ENCODE data around the gene PROC.
A peak's percentile ranks its signal among the peaks of the same experiment; 100 is the strongest.
"Not testable (repeated sequence)": the region's sequence is repeated elsewhere in the genome, so short reads cannot be mapped to it uniquely, and the experiment has no call there.

Gene PROC

DNA sequence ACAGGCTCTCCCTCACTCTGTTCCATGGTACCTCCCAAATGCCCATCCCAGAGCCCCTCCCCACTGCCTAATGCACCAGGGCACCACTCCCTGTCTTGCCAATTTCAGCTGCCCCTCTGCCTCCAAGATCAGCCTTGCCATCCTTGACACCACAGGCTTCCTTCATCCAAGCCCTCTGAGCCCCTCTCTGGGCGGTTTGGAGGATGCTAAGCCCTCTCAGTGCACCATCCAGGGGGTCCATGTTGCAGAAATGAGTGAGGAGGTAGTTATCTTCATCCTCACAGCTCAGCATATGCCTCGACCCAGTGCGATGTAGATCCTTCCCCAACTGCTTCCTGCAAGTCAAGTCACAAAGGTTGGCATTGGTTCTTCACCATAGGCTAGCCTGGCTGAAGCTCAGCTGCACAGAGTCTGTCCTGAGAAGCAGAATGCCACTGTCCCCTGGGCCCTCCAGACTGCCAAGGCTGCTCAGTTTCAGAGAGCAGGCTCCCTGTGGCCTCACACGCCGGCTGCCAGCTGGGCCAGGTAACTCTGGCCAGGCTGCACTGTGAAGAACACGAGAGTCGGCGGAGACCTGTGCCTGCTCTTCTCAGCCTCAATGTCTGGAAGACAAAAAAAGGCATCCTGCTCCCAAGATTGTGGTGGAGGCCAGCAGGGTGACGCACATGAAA lies 20.5 kb upstream of the PROC start:
- DNase-seq, result no peak

GRCh38 chr2:127398239-127398590 lies 20.0 kb upstream of the PROC start:
- peak in 1 of 2 donors; percentile 51 for DNase-seq

- no peak for DNase-seq
Measured at GRCh38 chr2:127400533-127400896, 17.7 kb upstream of the PROC start.

GRCh38 chr2:127400897-127401756 lies 17.1 kb upstream of the PROC start:
- DNase-seq, result no peak

DNA sequence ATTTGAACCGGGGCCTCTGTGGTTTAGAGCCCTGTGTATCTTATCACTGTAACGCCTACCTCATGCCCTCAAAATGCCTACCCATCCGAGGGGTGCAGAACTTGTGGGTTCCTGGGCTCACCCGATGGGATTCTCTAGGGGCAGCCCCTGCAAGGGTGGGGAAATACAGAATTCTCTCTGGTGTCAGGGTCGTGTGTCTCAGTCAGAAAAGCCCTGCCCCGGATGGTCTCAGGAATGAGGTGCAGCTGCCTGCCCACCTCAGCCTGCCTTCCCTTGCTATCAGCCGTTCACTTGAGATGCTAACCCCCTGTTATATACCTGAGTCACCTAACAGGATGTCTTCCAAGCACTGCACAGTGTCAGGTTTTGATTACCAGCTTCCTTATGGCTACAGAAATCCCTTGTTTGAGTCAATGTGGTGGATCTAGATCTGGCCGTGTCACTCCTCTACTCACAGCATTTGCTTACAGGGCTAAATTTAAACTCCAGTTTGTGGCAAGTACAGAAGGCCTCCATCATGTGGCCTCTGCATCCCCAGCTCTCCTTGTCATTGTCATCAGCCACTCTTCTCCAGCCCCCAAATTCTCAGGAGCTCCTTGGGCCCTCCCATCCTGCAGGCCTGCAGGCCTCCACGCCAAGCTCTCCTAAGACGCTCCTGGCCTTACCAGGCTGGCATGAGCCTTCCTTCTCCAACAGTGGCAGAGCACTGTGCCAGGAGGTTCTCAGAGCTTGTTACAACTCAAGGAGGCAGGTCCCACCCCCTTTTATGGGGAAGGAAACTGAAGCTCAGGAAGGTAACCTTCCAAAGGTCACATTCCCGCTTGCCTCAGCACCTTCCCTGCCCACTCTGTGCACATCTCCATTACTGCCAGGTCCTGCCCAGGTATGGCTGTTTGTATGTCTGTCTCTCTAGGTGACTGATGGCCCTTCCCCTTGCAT lies 16.2 kb upstream of the PROC start:
- no peak for DNase-seq

GRCh38 chr2:127403460-127403859 lies 14.8 kb upstream of the PROC start:
- no peak for DNase-seq

DNA sequence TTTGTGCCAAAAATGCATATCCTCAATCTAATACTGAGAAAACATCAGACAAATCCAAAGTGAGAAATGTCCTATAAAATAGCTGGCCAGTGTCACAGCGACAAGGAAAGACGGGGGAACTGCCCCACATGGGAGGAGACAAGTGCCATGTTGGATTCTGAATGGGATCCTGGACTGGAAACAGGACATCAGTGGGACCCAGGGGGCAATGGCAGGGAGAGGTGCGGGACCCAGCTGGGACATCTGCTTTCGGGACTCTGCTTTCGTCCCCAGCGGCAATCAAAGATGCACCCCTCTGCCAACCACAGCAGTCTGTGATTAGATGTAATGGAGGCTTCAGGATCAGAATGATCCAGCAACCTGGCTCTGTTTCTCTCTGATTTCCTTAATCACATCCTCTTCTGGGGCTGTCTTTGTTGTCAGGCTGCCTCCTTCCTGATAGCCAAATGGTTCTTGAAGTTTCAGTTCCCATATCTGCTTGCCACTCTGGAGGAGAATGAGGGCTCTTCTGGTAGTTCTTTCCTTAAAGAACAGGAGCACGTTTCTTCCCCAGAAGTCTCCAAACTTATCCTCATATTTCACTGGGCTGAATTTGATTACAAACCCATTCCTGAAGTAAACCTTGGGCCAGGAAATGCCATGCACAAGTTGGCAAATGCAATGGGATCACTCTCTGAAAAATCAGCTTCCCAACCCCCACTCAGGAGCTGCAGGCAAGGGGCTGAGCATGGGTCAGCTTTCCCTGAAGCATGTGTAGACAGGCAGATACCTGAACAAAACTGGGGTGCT lies 13.6 kb upstream of the PROC start:
- no peak for DNase-seq

DNA sequence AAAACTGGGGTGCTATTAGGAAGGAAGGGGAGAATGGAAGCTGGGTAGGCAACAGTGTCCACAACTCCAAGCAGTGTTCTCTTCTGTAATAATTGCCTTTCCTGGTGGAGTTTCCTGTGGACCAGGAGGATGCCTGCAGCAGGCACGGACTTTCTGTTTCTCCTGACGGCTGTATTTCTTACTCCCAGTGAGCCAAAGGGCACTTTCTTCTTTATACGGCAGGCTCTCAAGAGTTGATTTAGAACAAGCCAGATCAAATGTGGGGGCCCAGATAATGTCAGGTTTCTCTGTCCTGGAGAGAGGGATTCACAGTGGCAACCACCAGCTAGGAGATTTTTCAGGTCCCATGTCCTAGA lies 13.0 kb upstream of the PROC start:
- no peak for DNase-seq

DNA sequence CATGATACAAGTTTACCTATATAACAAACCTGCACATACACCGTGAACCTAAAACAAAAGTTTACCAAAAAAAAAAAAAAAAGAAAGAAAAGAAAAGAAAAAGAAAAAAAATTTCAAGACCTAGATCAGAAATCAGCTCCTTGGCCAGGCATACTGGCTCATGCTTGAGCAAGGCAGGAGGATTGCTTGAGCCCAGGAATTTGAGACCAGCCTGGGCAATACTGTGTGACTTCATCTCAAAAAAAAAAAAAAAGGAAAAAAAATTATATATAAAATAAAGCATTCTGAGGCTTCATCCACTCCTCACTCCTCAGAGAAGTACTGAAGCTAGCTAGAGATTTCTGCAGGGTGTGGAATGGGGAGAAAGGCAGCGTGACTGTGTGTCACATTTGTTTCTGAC lies 11.8 kb upstream of the PROC start:
- no peak for DNase-seq

- no peak for DNase-seq
Measured at GRCh38 chr2:127407091-127407490, 11.1 kb upstream of the PROC start.

DNA sequence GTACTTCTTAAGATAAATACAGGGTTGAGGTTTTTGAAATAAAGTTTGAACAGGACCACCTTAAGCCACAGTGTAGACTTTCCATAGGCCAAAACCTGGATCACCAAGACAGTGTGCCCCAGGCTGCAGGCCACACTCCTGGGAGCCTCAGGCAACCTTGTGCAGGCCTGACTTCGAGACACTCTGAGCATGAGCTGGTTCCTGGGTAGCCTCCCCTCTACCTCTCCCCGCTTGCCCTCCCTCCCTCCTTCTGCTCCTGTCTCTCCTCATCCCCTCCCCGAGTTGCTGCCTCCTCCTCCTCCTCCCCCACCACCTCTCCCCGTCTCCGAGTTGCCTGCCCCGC lies 10.6 kb upstream of the PROC start:
- DNase-seq, result no peak

GRCh38 chr2:127408004-127408806 lies 10.0 kb upstream of the PROC start:
- peak; percentile 83 to 87 for DNase-seq

DNA sequence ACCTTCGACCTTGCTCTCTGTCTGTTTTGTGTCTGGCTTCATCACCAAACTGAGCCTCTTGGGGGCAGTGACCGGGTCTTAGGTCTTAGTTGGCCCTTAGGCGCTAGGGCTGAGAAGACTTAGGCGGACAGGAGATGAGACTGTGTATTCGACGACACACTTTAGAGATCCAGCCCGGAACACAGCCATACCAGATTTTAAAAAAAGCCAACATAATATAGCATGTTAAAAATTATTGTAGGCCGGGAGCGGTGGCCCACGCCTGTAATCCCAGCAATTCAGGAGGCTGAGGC lies 9.5 kb upstream of the PROC start:
- DNase-seq, result no peak

DNA sequence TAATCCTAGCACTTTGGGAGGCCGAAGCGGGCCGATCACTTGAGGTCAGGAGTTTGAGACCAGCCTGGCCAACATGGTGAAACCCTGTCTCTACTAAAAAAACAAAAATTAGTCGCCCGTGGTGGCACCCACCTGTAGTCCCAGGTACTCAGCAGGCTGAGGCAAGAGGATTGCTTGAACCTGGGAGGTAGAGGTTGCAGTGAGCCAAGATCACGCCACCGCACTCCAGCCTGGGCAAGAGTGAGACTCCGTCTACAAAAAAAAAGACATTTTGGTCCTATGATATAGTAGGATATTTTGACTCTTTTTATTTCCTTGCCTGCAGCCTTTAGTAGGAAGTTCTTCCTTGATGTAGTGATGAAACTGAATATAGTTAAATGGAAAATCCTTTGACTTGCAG lies 8.5 kb upstream of the PROC start:
- DNase-seq, result not testable (repeated sequence)

GRCh38 chr2:127410871-127411652 lies 7.2 kb upstream of the PROC start:
- DNase-seq, result no peak

DNA sequence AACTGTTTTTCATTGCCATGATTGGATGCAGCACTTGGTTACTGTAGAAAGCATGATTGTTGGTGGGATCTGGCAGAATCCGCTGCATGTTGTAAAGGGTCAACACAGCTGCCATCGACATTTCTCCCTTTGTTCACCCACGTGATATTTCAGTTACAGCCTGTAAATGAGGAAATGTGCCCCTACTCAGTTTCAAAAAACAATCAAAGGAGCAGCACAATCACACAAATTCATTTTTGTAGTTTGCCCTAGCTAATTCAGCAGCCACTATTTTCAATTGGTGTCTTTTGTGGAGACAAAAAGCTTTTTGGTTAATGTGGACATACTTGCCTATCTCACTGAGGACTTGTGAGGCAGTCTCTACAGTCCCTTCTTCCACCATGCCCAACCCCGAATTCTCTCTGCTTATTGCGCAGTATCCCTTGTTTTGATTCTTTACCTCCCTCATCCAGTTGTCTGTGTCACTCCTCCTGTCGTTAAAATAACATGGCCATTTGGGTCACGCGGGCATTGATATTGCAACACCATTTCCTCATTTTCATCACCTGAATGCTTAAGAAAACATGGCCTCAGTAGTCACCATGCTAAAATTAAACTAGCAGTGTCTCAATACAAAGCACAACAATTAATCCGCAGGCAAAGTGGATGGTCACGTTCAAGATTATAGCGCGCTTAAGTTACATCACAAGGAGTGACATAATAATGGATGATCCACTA lies 6.4 kb upstream of the PROC start:
- no peak for DNase-seq

- no peak for DNase-seq
Measured at GRCh38 chr2:127413200-127413599, 5.0 kb upstream of the PROC start.

GRCh38 chr2:127413782-127414637 lies 4.2 kb upstream of the PROC start:
- no peak for DNase-seq
